HG02763 (cell line): ENCODE results near the gene AKR1C8.
"Not testable (repeated sequence)": the region's sequence is repeated elsewhere in the genome, so short reads cannot be mapped to it uniquely, and the experiment has no call there.

Experiments
- ATAC-seq: cut with Tn5 transposase; IDR thresholded peaks from one replicate; pipeline ENCODE4 v1.9.1; 2021; ENCODE audit warnings: mild to moderate bottlenecking, moderate library complexity; ENCODE audit not compliant: unreplicated experiment

Gene AKR1C8

DNA sequence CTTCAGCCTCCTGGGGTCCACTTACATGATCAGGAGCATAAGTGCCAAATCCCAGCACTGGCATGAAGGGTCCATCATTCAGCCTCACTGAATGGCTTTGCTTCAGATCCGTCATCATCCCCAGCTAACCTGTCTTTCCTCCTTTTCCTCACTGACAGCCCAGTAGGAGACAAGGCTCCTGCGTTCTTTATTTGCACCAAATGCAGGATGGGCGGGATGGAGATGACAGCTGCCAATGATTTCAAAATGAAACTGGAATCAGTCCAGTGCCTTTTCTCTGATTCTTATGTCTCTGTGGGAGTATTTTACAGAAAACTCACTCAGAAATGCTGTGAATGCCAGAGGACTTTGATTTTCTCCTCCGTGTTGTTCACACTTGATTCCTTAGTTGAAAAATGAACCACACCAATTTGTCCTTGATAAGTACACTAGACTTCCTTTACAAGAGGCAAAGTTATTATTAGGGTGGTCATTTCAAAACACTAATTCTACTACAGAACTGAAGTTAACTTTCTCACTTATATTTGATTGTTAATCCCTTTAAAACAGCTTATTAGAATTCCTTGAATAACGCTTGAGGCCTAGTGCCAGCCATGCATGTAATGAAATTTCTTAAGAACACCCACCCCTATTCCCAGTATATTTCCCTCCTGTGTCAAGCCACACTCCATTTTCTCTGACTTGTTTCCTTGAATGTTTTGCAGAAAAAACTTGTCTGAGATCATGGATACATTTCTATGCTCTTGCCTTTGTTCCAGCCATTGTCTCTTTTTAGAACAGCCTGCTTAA, at the start of gene AKR1C8:
AKR1C8 (minus strand) TSS at position 164 of the 789 bp plus-strand sequence; CDS start at position 118, 46 bp downstream.
- ATAC-seq, result no peak

DNA sequence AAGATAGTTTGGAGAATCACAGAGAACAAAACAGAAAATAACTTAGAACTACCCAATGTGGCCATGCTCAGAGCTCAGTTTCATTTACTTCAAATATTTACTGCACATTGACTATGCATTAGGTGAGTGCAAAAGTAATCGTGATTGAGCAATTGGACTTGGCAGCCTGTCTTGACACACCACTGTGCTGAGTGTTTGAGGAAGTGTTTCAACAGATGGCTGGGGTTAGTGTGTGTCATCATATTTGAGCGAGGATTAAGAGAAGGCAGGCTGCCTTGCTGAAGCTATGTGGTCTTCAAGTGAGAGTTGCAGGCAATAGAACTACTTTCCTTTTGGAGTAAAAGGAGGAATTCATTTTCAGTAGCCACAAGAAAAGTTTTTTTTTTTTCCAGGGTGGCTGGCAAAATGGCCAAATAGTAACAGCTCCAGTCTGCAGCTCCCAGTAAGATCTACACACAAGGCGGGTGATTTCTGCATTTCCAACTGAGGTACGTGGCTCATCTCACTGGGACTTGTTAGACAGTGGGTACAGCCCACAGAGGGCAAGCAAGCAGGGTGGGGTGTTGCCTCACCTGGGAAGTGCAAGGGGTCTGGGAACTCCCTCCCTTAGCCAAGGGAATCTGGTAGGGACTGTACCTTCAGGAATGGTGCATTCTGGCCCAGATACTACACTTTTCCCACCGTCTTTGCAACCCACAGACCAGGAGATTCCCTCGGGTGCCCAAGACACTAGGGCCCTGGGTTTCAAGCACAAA, 49.3 kb upstream of the AKR1C8 start:
- ATAC-seq, result no peak

DNA sequence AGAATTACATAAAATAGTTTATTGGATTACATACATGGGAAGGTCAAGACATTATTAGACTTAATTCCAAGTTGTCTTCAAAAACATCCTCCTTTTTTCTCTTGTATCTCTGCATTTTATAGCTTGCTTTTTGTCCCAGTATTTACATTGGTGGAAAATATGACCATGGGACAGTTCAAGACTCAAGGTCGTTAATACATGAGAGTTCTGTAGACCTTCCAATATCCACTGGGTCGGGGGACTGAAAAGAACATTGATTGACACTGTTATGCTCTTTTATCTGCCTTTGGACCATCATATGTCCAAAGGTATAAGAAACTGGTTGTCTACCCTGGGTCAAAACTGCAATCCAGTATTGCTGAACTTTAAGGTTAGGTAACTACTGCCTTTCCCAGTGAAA, 48.4 kb upstream of the AKR1C8 start:
- ATAC-seq, result no peak

DNA sequence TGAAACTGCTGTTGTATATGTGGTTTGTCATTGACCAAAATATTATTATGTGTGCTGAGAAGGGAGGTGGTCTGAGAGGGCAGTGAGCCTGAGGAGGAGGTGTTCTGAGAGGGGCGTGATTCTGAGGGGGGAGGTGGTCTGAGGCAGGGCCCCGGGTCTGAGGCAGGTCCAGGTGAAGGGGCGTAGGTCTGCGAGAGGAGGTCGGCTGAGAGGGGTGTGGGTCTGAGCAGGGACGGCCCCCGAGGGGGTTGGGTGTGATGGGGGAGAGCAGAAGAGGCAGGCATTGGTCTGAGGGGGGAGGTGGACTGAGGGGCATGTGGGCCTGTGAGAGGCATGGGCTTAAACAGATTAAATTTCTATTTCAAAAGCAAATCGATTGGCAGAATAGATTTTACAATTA, 44.1 kb upstream of the AKR1C8 start:
- no peak for ATAC-seq

DNA sequence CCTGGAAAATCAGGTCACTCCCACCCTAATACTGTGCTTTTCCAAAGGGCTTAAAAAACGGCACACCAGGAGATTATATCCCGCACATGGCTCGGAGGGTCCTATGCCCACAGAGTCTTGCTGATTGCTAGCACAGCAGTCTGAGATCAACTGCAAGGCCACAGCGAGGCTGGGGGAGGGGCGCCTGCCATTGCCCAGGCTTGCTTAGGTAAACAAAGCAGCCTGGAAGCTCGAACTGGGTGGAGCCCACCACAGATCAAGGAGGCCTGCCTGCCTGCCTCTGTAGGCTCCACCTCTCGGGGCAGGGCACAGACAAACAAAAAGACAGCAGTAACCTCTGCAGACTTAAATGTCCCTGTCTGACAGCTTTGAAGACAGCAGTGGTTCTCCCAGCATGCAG, 38.0 kb upstream of the AKR1C8 start:
- not testable (repeated sequence) for ATAC-seq

DNA sequence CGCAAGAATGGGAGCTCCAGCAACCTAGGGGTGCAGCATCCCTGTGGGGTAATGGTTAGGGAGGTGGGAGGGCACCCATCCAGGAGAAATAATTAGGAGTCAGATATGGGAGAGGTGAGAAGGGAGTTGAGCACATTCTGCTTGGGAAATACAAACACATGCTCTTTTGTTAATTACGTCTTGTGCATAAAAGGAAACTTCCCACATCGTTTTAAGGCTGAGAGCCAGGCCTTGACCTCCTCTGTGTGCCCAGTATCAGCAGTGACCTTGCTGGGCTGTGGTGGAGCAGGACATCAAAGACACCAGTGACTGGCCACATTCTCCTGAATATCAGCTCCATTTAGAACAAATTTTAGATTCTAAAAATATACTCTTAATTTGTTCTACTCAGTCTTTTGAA, 34.3 kb upstream of the AKR1C8 start:
- ATAC-seq, result no peak

DNA sequence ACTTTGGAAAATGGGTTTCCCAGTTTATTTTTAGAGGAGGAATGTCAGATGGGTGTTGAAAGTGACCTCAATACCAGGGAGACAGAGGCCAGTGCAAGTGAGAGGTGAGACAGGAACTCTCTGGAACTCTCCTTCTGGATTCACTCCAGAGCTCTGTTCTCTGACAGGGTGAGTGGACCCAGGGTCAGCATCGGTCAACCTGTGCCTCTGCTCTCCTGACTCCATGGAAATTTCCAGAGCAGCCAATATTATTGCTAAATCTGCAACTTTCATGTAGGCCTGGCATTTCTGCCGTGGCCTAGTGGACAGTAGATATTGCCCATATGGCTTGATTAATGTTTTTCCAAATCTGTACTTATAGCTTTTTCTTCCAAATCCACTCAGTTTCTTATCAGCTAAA, 31.9 kb upstream of the AKR1C8 start:
- ATAC-seq, result no peak

DNA sequence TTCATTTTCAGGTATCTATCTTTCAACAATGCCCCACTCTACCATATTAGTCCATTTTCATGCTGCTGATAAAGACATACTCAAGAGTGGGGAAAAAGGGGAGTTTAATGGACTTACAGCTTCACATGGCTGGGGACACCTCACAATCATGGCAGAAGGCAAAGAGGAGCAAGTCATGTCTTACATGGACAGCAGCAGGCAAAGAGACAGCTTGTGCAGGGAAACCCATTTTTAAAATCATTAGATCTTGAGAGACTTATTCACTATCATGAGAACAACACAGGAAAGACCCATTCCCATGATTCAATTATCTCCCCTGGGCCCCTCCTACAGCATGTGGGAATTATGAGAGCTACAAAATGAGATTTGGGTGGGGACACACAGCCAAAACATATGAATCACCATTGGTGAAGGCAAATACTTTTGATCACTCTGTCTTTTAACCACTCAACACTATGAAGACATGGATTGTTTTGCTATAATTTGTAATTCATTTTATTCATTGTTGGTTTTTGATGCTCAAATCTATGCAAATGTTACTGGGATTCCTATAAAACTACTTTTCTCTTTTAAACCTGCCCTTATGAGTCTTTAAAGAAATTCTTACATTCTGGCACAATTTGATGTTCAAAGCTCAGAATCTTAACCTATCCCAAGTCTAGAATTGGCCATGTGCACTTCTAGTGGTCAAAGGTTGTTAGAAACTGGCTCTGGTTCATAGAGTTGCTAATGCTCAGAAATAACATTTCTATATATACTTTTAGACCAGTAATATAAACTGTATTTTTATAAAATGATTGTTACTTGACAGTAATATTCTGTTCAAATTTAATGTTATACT, 27.0 kb upstream of the AKR1C8 start:
- ATAC-seq, result no peak

DNA sequence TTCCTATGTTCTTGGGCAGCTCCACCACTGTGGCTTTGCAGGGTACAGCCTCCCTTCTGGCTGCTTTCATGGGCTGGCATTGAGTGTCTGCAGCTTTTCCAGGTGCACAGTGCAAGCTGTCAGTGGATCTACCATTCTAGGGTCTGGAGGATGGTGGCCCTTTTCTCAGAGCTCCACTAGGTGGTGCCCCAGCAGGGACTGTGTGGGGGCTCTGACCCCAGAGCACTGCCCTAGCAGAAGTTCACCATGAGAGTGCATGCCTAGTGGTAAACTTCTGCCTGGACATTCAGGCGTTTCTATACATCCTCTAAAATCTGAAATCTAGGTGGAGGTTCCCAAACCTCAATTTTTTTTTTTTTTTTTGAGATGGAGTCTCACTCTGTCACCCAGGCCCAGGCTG, 25.3 kb upstream of the AKR1C8 start:
- ATAC-seq, result not testable (repeated sequence)

DNA sequence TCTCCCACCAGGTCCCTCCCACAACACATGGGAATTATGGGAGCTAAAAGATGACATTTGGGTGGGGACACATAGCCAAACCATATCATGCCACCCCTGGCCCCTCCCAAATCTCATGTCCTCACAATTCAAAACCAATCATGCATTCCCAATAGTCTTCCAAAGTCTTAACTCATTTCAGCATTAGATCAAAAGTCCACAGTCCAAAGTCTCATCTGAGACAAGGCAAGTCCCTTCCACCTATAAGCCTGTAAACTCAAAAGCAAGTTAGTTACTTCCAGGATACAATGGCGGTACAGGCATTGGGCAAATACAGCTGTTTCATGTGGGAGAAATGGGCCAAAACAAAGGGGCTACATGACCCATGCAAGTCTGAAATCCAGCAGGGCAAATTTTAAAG, 24.8 kb upstream of the AKR1C8 start:
- ATAC-seq, result not testable (repeated sequence)

DNA sequence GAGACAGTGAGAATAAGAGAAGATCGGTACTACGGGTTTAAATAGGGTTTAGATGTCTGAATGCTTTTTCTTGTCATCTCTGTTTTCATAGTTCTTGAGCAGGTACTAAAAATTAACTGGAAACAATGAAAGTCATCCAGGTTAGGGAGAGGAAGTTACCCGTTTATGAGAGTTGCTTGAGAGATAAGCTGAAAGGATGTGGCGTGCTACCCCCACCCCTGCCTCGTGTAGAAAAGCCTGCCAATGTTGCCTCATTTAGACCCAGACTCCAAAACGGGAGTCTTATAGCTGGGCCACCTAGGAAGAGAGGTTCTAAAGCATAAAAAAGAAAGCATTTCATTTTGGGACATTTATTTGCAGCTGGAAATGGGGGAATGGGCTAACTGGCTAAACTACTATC, 21.8 kb upstream of the AKR1C8 start:
- ATAC-seq, result no peak

DNA sequence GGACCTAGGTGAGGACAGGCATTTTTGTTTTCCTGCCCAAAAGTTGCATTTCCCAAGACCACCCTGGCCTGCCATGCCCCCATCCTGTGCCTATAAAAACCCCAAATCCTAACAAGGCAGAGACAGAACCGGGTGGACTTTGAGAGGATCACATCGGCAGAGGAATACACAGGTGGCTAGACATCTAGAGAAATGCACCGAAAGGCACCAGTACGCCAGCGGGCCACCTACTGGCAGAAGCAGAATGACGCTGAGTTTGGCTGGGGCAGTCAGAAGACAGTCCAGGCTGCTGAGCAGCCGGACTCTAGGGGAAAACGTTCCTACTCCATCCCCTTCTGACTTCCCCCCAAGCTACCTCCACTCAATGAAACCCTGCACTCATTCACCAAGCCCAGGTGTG, 14.4 kb upstream of the AKR1C8 start:
- no peak for ATAC-seq

DNA sequence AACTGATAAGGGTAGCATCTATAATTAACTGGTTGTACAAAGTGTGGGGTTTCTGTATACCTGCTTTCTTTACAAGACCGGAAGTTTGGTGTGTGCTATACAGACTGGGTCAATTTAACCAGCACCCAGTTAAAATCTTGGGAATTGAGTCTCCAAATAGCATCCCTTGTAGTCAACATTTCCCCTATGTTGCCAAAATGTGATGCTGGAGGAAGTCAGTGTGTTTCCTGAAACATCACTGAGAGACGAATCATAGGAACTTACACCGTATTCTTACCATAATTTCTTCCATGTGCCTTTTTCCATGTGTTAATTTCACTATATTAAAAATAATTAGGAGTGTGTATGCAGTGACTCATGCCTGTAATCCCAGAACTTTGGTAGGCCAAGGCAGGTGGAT, 13.4 kb upstream of the AKR1C8 start:
- no peak for ATAC-seq

DNA sequence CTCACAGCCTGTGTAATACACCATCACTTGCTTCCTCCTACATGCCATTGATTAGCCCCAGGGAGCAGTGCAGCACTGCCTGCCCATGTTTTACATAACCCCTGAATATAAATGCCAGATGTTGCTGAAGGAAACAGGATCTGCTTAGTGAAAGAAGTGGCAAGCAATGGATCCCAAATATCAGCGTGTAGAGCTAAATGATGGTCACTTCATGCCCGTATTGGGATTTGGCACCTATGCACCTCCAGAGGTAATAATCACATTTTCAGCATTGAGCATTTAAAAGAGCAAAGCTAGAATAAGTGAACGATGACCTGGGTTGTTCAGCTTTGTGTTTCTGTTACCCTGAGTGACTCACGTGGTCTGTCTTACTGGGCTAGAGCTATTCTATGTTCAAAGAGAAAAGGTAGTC, 11.8 kb upstream of the AKR1C8 start, which contains the start of gene AKR1C4:
AKR1C4 (plus strand) TSS at position 136 of the 412 bp plus-strand sequence; CDS start at position 167, 31 bp downstream.
- no peak for ATAC-seq

DNA sequence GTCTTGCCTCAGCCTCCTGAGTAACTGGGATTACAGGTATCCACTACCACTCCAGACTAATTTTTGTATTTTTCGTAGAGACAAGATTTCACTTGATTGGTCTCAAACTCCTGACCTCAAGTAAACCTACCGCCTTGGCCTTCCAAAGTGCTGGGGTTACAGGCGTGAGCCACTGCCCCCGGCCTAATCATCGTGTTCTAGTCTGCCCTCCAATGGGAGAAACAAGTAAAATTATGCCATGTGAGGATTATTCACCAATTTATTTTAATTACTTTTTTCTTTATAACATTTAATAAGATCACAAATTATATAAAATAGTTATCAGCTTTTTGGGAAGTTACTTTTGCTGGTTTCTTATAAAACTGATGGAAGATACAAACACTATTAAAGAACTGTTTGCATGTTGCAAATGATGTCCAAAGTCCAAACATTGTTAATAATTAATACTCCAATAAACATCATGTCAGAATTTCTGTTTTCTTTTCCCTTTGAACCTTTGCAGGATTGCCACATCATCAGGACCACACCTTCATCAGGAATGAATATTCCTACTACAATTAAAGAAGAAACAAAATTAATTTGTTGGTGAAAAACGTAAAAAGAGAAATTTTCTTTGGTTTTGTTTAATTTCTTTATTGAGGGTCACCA, 10.9 kb upstream of the AKR1C8 start:
- ATAC-seq, result no peak

DNA sequence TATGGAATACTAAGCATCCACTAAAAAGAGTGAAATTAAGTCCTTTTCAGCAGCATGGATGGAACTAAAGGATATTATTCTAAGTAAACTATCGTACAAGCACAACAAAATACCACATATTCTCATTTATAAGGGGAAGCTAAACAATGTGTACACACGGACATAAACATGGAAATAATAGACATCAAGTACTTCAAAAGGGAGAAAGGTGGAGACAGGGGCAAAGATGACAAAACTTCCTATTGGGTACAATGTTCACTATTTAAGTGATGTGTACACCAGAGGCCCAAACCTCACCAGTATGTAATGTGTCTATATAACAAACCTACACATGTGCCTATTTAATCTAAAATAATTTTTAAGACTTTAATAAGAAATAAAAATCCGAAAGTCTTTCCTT, 9.5 kb upstream of the AKR1C8 start:
- ATAC-seq, result no peak

DNA sequence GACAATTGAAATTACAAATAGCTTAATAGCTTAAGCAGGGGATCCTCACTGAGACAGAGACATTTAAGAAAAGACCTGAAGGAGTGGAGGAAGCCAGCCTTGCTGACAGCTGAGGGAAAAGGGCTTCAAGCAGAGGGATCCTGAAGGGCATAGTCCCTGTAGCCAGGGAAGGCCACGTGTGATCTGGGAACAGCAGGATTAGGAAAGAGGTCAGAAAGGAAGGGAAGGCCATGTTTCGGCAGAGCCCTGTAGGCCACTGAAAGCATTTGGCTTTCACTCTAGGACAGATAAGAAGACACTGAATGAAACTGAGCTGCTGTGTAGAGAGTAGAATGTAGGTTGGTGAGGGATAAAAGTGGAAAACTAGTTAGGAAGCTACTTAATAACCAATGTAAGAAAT, 3.4 kb upstream of the AKR1C8 start:
- no peak for ATAC-seq

DNA sequence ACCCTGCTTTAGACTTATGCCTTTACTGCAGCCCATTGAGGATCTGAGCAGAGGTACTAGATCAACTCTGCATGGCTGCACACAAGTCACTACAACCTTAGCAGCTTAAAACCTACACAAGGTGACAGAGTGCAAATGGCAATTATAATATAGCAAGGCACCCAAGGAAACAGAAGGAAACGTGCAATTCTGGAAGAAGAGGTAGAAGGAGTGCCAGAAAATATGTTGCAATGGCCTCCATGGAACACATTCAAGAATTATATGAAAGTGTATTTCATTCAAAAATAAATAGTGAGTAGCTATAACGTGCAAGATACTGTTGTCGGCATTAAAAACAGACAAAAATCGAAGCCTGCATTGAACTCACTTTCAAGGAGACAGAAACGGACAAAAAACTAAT, 2.9 kb upstream of the AKR1C8 start:
- no peak for ATAC-seq

DNA sequence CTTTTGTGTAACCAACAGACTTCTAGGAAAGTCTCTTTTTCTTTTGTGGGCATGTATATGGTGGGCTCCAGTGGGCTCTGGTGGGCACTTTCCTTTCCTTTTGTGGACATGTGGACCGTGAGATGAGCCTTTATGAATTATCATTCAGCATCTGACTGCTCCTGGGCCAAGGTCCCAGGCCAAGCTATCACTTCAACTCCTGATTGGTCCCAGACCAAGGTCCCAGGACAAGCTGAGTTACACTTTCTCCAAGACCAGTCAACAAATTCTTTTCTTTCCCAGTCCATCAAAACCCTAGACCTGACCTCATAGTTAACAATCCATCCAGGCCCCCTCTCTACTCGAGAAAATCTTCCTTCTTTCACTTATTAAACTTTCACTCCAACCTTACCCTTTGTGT, 1.0 kb downstream of the AKR1C8 start:
- ATAC-seq, result no peak

DNA sequence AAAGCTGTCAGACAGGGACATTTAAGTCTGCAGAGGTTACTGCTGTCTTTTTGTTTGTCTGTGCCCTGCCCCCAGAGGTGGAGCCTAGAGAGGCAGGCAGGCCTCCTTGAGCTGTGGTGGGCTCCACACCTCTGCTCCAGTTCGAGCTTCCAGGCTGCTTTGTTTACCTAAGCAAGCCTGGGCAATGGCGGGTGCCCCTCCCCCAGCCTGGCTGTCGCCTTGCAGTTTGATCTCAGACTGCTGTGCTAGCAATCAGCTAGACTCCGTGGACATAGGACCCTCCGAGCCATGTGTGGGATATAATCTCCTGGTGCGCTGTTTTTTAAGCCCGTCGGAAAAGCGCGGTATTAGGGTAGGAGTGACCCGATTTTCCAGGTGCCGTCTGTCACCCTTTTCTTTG, 4.4 kb downstream of the AKR1C8 start:
- not testable (repeated sequence) for ATAC-seq

DNA sequence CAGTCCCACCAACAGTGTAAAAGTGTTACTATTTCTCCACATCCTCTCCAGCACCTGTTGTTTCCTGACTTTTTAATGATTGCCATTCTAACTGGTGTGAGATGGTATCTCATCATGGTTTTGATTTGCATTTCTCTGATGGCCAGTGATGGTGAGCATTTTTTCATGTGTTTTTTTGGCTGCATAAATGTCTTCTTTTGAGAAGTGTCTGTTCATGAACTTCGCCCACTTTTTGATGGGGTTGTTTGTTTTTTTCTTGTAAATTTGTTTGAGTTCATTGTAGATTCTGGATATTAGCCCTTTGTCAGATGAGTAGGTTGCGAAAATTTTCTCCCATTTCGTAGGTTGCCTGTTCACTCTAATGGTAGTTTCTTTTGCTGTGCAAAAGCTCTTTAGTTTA, 9.4 kb downstream of the AKR1C8 start:
- ATAC-seq, result not testable (repeated sequence)
